SU-DHL-6 (cell line): Measurements from ENCODE around the gene SLC9A9.

Experiments
- H2AFZ ChIP-seq: fragments of 200-600 bp; sonication (generic); 2 replicates; pipeline ENCODE4 v1.6.1; 2014; ENCODE audit warnings: low read depth, mild to moderate bottlenecking, moderate library complexity, mixed read lengths, antibody characterized with exemption, low read length; ENCODE audit not compliant: severe bottlenecking
- H3F3A ChIP-seq: fragments of 200-600 bp; shearing (Covaris generic); 2 replicates; pipeline ENCODE4 v1.6.0; 2016; ENCODE audit warnings: antibody characterized with exemption, mild to moderate bottlenecking; ENCODE audit not compliant: insufficient read depth
- H3K27ac ChIP-seq: fragments of 200-600 bp; sonication (generic); 2 replicates; pipeline ENCODE4 v1.5.1; 2016; ENCODE audit warnings: low read depth, mild to moderate bottlenecking, low read length, moderate library complexity, mixed read lengths
- H3K27me3 ChIP-seq: fragments of 200-600 bp; sonication (generic), shearing (Covaris generic); 2 replicates; pipeline ENCODE4 v1.6.0; 2014; ENCODE audit warnings: mild to moderate bottlenecking, low read length
- H3K36me3 ChIP-seq: fragments of 200-600 bp; sonication (generic); 2 replicates; pipeline ENCODE4 v1.6.1; 2014; ENCODE audit warnings: mild to moderate bottlenecking, low read length, mixed read lengths
- H3K4me2 ChIP-seq: fragments of 300-600, 200-600 bp; shearing (Covaris generic), sonication (generic); 2 replicates; pipeline ENCODE4 v1.6.0; 2014; ENCODE audit warnings: low read length, low read depth, mild to moderate bottlenecking; ENCODE audit not compliant: poor library complexity, severe bottlenecking
- H3K4me3 ChIP-seq: fragments of 200-600 bp; sonication (generic); 2 replicates; pipeline ENCODE4 v1.5.1; 2014; ENCODE audit warnings: antibody characterized with exemption, low read length, mild to moderate bottlenecking, mixed read lengths; ENCODE audit not compliant: insufficient read depth, poor library complexity, severe bottlenecking
- H3K79me2 ChIP-seq: fragments of 200-600 bp; sonication (generic); 2 replicates; pipeline ENCODE4 v1.6.1; 2014; ENCODE audit warnings: mild to moderate bottlenecking, low read length, moderate library complexity; ENCODE audit not compliant: insufficient read depth
- H3K9ac ChIP-seq: fragments of 200-600 bp; sonication (generic); 2 replicates; pipeline ENCODE4 v1.7.0; 2014; ENCODE audit warnings: mild to moderate bottlenecking, low read length
- H3K9me2 ChIP-seq: fragments of 200-600 bp; sonication (generic); replicated peaks from 2 replicates; pipeline ENCODE4 v1.6.1; 2014; ENCODE audit warnings: low read length; ENCODE audit not compliant: insufficient read depth
- H3K9me3 ChIP-seq: fragments of 200-600 bp; sonication (generic); 2 replicates; pipeline ENCODE4 v1.6.1; 2014; ENCODE audit warnings: low read length, mixed read lengths; ENCODE audit not compliant: insufficient read depth
- H4K20me1 ChIP-seq: fragments of 200-600 bp; sonication (generic); 2 replicates; pipeline ENCODE4 v1.6.1; 2014; ENCODE audit warnings: low read depth, mild to moderate bottlenecking, antibody characterized with exemption, low read length, moderate library complexity, mixed read lengths
- CTCF ChIP-seq: fragments of 200-600 bp; sonication (generic); IDR thresholded peaks from one replicate; pipeline ENCODE4 v1.5.1; 2017; ENCODE audit warnings: antibody characterized with exemption, mild to moderate bottlenecking, low read length, moderate library complexity; ENCODE audit not compliant: insufficient read depth, poor library complexity, severe bottlenecking
- EZH2phosphoT487 ChIP-seq: fragments of 200-600 bp; sonication (generic), shearing (Covaris generic); conservative IDR thresholded peaks from 2 replicates; pipeline ENCODE4 v1.6.1; 2018; ENCODE audit warnings: mild to moderate bottlenecking, antibody characterized with exemption, low read length, moderate library complexity, mixed read lengths

Gene SLC9A9

GRCh38 chr3:143775459-143775858 is 72.8 kb downstream of the SLC9A9 start:
- H3K4me3 ChIP-seq: no peak overlapping the region
- no peaks in the 10 kb centered on the region for H3K9me3 ChIP-seq
- no peaks in the 10 kb centered on the region for H3K36me3 ChIP-seq
- no peaks in the 10 kb centered on the region for H3F3A ChIP-seq
- no peaks in the 10 kb centered on the region for H3K27me3 ChIP-seq
- no peak overlapping the region for H3K27ac ChIP-seq
- TF ChIP-seq EZH2phosphoT487 (no peak), CTCF (peak; percentile 22)
- no peak overlapping the region for H2AFZ ChIP-seq
- H4K20me1 ChIP-seq: no peaks in the 10 kb centered on the region
- H3K4me2 ChIP-seq: no peak overlapping the region
- H3K9me2 ChIP-seq: no peaks in the 10 kb centered on the region
- no peaks in the 10 kb centered on the region for H3K79me2 ChIP-seq
- no peak overlapping the region for H3K9ac ChIP-seq

GRCh38 chr3:143771939-143772338 is 76.3 kb downstream of the SLC9A9 start:
- no peaks in the 10 kb centered on the region for H3K27me3 ChIP-seq

GRCh38 chr3:143771258-143771657 is 77.0 kb downstream of the SLC9A9 start:
- no peak overlapping the region for H3K9ac ChIP-seq
- no peaks in the 10 kb centered on the region for H4K20me1 ChIP-seq
- H3K4me2 ChIP-seq: no peak overlapping the region
- no peaks in the 10 kb centered on the region for H3K27me3 ChIP-seq
- H3K4me3 ChIP-seq: no peak overlapping the region
- TF ChIP-seq CTCF (no peak), EZH2phosphoT487 (no peak)
- H3K36me3 ChIP-seq: no peaks in the 10 kb centered on the region
- no peaks in the 10 kb centered on the region for H3K79me2 ChIP-seq
- H3K9me3 ChIP-seq: no peaks in the 10 kb centered on the region
- H3F3A ChIP-seq: no peaks in the 10 kb centered on the region
- no peak overlapping the region for H3K27ac ChIP-seq
- H3K9me2 ChIP-seq: no peaks in the 10 kb centered on the region
- H2AFZ ChIP-seq: no peak overlapping the region

More at GRCh38 chr3:143771939-143772338, 76.3 kb downstream of the SLC9A9 start:
- no peaks in the 10 kb centered on the region for H3K36me3 ChIP-seq
- no peaks in the 10 kb centered on the region for H3F3A ChIP-seq
- H2AFZ ChIP-seq: no peak overlapping the region
- no peak overlapping the region for H3K4me3 ChIP-seq
- no peaks in the 10 kb centered on the region for H4K20me1 ChIP-seq
- H3K9ac ChIP-seq: no peak overlapping the region
- no peaks in the 10 kb centered on the region for H3K9me2 ChIP-seq
- TF ChIP-seq CTCF (no peak), EZH2phosphoT487 (no peak)
- no peak overlapping the region for H3K27ac ChIP-seq
- H3K4me2 ChIP-seq: no peak overlapping the region
- no peaks in the 10 kb centered on the region for H3K79me2 ChIP-seq
- H3K9me3 ChIP-seq: no peaks in the 10 kb centered on the region
